ENCODE measurements around the gene TRPC4AP. TPM values are rescaled to one million over a fixed set of nuclear protein-coding genes. Genes with fewer than 3 reads are reported as not detected.

Gene TRPC4AP
- total RNA-seq, 1 donor from 2014 or later: 60.2 TPM

DNA sequence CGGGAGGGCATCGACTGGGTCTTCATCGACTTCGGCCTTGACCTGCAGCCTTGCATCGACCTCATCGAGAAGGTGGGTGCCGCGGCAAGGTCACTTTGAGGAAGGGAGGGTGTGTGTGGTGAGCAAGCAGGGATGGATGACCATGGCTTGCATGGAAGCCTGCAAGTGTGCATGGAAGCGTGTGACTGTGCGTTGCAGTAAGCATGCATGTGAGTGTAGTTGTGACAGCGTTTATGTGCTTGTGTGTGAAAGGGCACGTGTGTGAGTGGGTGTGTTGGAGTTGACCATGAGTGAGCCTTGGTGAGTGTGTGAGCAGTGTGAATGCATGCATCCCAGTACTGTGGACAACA lies 104.4 kb downstream of the TRPC4AP start:
- TF ChIP-seq, protein P1, sequence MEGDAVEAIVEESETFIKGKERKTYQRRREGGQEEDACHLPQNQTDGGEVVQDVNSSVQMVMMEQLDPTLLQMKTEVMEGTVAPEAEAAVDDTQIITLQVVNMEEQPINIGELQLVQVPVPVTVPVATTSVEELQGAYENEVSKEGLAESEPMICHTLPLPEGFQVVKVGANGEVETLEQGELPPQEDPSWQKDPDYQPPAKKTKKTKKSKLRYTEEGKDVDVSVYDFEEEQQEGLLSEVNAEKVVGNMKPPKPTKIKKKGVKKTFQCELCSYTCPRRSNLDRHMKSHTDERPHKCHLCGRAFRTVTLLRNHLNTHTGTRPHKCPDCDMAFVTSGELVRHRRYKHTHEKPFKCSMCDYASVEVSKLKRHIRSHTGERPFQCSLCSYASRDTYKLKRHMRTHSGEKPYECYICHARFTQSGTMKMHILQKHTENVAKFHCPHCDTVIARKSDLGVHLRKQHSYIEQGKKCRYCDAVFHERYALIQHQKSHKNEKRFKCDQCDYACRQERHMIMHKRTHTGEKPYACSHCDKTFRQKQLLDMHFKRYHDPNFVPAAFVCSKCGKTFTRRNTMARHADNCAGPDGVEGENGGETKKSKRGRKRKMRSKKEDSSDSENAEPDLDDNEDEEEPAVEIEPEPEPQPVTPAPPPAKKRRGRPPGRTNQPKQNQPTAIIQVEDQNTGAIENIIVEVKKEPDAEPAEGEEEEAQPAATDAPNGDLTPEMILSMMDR (IDR thresholded peaks at IDR 0.05): no peak
- no peak overlapping the region for H3K4me3 Mint-ChIP-seq
- peaks cover 7% of the 10 kb centered on the region for H3K27me3 Mint-ChIP-seq
- no peaks in the 10 kb centered on the region for H3K9me3 Mint-ChIP-seq
- CTCF ChIA-PET: no interaction called here
- DNase-seq (no peak), ATAC-seq (ENCODE audit: low read depth) (no peak)
- intact Hi-C loops (cut with micrococcal nuclease): no loop called here
- H3K36me3 Mint-ChIP-seq (ENCODE audit: low read depth): peaks cover 2% of the 10 kb centered on the region
- H3K27ac Mint-ChIP-seq: no peak overlapping the region
- POLR2A ChIA-PET: interaction anchor here (0.6 kb wide), 1 partner anchor 136 kb away, joined by 3 read pairs; no protein-coding TSS in a partner anchor
- H3K4me1 Mint-ChIP-seq: no peaks in the 10 kb centered on the region

DNA sequence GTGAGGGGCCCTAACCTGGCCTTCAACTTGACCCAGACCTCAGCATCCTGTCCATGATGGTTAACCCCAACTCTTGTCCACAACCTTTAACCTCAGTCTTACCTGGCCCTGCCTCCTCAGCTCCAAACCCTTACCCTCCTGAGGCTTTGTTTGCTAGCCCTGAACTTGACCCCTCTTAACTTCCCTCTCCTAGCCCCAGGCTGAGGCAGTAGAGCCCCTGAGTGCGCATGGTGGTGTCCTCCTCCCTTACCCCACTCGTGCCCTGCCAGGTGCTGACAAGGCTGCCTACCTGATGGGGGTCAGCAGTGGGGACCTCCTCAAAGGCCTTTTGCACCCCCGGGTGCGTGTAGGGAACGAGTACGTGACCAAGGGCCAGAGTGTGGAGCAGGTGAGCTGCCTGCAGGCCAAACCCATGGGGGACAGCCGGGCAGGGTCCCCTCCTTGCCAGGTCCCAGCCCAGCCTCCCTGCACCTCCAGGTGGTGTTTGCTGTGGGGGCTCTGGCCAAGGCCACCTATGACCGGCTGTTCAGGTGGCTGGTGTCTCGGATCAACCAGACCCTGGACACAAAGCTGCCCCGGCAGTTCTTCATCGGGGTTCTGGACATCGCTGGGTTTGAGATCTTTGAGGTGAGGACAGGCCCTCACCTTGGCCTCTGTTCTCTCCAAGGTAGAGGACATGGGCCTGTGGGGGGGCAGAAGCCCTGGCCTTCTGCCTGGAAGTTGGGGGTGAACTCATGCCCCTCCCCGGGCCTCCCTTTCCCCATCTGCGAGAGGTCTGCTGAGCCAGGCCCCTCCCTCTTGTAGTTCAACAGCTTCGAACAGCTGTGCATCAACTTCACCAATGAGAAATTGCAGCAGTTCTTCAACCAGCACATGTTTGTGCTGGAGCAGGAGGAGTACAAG lies 105.1 kb downstream of the TRPC4AP start:
- ChIA-PET POLR2A (no interaction called here), CTCF (no interaction called here)
- H3K4me3 Mint-ChIP-seq: no peak overlapping the region
- DNase-seq: no peak
- H3K9me3 Mint-ChIP-seq: no peaks in the 10 kb centered on the region
- H3K36me3 Mint-ChIP-seq (ENCODE audit: low read depth): peaks cover 2% of the 10 kb centered on the region
- H3K4me1 Mint-ChIP-seq: no peaks in the 10 kb centered on the region
- TF ChIP-seq, protein P1 (IDR thresholded peaks at IDR 0.05): no peak
- no peak for ATAC-seq (ENCODE audit: low read depth)
- no peak overlapping the region for H3K27ac Mint-ChIP-seq
- peaks cover 11% of the 10 kb centered on the region for H3K27me3 Mint-ChIP-seq
- intact Hi-C loops (cut with micrococcal nuclease): no loop called here

DNA sequence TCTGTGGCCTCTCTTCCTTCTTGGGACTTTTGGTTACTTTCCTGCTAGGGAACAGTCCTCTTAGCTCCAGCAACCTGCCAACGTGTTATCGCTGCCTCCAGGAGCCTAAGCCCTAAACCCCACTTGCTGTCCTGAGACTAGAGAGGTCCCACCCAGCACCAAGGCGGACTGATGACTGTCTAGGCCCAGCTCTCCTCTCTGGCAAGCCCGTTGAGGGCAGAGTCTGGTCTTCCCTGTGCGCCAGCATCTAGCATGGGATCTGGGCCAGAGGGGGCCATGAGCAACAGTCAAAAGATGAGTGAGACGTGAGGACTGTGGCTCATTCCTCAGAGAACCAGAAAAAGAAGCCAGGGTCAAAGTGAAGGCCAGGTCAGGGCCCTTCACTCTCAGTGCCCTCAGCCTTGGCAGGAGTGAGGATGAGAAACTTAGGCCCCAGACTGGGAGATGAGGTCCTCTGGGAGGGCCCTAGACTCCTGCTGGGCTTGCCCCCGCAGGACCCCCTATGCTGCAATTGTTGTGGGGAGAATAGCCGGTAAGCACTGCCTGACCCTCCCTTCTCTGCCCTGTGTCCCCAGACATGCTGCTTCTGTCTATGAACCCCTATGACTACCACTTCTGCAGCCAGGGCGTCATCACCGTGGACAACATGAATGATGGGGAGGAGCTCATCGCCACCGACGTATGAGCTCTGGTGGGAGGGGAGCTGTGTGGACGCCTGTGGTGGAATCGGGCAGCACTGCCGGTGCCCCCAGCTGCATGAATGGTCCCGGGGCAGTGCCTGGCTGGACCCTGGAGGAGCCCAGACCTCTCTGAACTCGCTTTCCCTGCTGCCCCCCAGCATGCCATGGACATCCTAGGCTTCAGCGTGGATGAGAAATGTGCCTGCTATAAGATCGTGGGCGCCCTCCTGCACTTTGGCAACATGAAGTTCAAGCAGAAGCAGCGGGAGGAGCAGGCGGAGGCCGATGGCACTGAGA lies 106.0 kb downstream of the TRPC4AP start:
- no peak overlapping the region for H3K27ac Mint-ChIP-seq

DNA sequence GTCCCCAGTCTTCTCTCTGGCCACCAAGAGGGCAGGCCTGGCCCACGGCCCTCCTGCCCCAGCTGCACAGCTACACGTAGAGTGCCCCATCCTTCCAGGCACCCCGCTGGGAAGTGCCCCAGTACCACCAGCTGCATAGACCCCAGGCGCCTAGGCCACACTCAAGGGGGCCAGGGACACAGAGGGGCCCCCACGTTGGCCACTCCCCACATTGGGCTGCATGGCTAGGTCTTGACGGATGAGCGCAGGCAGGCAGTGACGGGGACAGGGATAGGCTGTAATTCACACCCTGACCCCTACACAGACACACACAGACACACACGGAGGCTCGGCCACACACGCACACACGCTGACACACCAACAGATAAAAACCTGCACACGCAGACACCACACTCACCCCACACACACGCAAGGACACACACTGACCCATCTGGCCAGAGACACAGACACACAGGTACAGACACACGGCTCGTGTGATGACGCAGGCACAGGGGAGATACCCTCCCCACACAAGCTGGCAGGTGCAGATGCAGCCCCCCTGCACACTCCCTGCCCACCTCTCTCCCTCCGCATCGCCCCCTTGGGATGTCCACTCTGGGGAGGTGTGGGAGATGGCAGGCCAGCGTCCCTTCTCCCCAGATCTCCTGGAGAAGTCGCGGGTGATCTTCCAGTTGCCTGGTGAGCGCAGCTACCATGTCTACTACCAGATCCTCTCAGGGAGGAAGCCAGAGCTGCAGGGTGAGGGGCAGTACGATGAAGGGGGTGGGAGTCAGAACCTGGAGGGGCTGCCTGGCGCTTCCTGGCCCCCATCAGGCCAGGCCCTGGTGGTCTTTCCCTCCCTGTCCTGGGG lies 106.9 kb downstream of the TRPC4AP start:
- CTCF ChIA-PET: no interaction called here
- no peaks in the 10 kb centered on the region for H3K4me1 Mint-ChIP-seq
- POLR2A ChIA-PET: no interaction called here
- H3K4me3 Mint-ChIP-seq: no peak overlapping the region
- no peak overlapping the region for H3K27ac Mint-ChIP-seq
- H3K27me3 Mint-ChIP-seq: peaks cover 22% of the 10 kb centered on the region
- TF ChIP-seq, protein P1 (IDR thresholded peaks at IDR 0.05): no peak
- no peak for ATAC-seq (ENCODE audit: low read depth)
- no peak for DNase-seq
- intact Hi-C loops (cut with micrococcal nuclease): no loop called here
- H3K9me3 Mint-ChIP-seq: no peaks in the 10 kb centered on the region
- no peaks in the 10 kb centered on the region for H3K36me3 Mint-ChIP-seq (ENCODE audit: low read depth)

More for the DNA sequence above, 106.0 kb downstream of the TRPC4AP start:
- TF ChIP-seq, protein P1 (IDR thresholded peaks at IDR 0.05): no peak
- Mint-ChIP-seq H3K27me3 (peaks cover 17% of the 10 kb centered on the region), H3K36me3 (ENCODE audit: low read depth) (peaks cover 2% of the 10 kb centered on the region), H3K4me3 (no peak overlapping the region), H3K9me3 (no peaks in the 10 kb centered on the region), H3K4me1 (no peaks in the 10 kb centered on the region)
- ChIA-PET CTCF (no interaction called here), POLR2A (no interaction called here)
- ATAC-seq (ENCODE audit: low read depth) (no peak), DNase-seq (no peak)
- intact Hi-C loops (cut with micrococcal nuclease): no loop called here
